Skin epidermis (tissue), 12 donors: Measurements from ENCODE around the gene ST6GALNAC2.
A peak's percentile ranks its signal among the peaks of the same experiment; 100 is the strongest.
"Not testable (repeated sequence)": the region's sequence is repeated elsewhere in the genome, so short reads cannot be mapped to it uniquely, and the experiment has no call there.

Source experiments
- H3K27ac ChIP-seq, 21 experiments: fragments of 200-600 bp; sonication (generic) in 11 of 21; one replicate each; pipeline ENCODE4 v1.5.0; 2020; ENCODE audit warnings: mild to moderate bottlenecking in 3 of 21, inconsistent platforms in 2 of 21, moderate library complexity in 2 of 21
- H3K4me3 ChIP-seq, 7 experiments: fragments of 200-600 bp; sonication (generic) in 2 of 7; one replicate each; pipeline ENCODE4 v1.5.0; 2020; ENCODE audit warnings: inconsistent platforms in 2 of 7, mild to moderate bottlenecking in 2 of 7, moderate library complexity in 1 of 7

The ST6GALNAC2 gene

DNA sequence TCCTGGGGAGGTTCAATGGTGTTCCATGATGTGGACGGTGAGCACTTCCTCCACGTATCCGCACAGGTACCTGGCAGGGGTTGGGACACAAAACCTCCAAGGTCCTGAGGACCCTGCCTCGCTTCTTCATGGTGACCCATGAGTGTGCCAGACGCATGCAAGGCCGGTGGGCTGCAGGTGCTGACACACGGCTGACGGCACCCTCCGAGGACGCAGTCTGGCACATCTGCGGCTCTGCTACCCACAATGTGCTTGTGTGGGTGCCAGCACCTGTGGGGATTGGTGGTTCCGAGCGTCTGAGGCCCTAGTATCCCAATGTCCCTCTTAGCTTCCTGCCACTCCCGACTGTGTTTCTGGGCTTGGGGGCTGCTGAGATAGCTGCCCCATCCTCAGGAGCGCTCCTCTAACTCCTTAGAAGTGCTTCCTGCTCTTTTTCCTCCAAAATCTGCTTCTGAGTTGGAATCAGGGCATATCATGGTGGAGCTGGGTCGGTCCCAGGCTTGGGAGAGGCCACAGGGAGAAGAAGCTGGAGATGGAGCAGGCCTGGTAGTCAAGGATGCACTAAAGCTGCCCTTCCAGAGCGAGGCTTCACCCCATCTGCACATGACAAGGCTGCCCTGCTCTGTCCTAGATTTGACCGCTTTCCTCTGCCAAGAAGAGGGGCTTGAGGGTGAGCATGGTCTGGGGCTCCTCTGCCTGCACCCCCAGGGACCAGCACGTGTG, 49.7 kb downstream of the ST6GALNAC2 start:
- peak overlapping the region in 7 of 21 experiments; percentile 16 to 71 (median 59) for H3K27ac ChIP-seq
- peak overlapping the region in 1 of 7 experiments; percentile 41 for H3K4me3 ChIP-seq

DNA sequence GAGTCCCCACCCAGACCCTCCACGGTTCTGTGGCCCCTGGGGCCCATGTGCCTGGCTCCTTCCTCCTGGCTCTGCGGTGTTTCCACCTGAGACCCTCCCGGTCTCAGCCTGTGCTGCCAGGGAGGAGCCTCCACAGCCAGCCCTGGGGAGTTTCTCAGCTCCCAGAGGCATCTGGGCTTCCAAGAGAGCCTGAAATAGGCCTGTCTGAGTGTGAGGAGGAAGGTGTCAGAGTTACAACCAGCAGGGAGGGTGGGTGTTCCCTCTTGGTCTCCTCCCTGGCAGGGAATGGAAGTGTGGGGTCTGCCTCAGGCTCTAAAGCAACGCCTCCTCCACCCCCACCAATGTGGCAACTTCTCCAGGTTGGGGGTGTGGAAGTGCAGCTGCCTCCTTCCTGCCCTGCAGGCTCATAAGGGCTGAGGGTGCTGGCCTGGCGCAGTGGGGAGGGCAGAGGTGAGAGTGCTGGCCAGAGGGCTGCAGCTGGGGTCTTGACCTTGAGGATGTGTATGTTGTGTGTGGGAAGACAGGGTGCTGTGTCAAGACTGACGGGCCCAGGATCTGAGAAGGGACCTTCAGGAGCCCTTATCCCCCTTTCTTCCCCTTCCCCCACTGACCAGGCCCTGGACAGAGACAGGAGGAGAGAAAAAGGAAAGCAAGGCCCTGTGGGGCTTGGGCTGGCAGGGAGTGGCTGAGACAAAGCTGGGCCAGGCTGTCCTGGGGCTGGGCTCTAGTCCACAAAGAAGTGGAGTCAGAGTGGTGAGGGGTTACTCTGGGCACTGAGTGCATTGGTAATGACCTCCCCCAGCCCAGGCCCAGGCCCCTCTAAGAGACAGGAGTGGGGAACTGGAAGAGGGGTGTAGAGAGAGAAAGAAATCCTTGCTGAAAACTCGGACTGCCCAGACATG, 50.6 kb downstream of the ST6GALNAC2 start:
- Histone ChIP-seq H3K27ac (peak overlapping the region in 10 of 21 experiments; percentile 1 to 59 (median 32)), H3K4me3 (no peak overlapping the region)

- H3K4me3 ChIP-seq, H3K27ac ChIP-seq: not testable (repeated sequence)
These were observed 51.9 kb downstream of the ST6GALNAC2 start for GRCh38 chr17:76533640-76534359.

DNA sequence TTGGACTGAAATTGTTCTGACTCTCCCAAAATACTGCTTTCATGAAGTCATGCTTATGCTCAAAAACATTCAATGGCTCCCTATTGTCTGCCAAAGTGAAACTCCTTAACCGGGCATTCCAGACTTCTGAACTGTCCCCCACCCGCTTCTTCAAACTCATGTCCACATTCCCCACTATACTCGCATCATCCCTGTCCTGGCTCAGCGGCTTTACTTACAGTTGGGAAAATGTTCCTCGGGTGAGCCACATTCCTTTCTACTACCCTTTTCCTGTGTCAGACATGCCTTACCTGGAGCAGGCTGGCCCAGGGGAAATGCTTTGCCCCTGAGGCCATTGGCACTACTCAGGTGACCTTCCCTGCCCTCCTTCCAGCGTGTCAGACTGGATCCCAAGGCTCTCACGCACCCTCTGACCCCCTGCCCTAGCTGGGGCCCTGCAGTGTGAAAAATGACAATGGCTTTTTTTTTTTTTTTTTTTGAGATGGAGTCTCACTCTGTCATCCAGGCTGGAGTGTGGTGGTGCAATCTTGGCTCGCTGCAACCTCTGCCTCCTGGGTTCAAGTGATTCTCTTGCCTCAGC, 53.5 kb downstream of the ST6GALNAC2 start:
- H3K27ac ChIP-seq = peak overlapping the region in 8 of 21 experiments; percentile 1 to 94 (median 84)
- H3K4me3 ChIP-seq = no peak overlapping the region

GRCh38 chr17:76531486-76532038, 54.1 kb downstream of the ST6GALNAC2 start:
- Histone ChIP-seq H3K27ac (peak overlapping the region in 14 of 21 experiments; percentile 39 to 94 (median 84)), H3K4me3 (no peak overlapping the region)

DNA sequence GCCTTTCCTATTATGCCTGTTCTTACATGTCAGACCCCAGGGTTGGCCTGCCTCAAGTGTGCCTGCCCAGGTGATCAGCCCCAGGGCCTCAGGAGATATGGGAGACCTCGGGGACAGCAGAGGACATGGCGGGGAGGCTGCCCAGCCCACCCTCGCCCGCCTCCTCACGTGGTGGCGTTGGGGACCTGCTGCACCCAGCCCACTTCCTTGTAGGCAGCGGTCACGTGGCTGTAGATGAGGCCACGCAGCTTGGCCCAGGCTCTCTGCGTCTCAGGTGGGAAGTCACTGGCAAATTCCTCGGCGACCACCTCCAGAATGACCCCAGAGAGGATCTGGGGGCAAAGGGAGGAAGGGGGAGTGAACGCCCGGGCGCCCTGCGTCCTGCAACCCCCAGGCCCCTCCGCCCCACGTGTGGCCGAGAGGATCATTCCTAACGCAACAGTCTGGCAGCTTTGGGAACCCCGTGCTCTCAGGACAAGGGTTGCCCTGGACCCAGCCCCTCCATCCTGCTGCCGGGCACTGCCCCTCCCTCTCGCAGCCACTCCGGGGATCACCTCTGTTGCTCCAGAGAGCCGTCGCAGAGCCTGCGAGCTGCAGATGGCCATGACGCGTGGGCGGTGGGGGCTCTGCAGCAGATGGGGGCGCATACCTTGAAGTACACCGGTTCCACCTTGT, 54.7 kb downstream of the ST6GALNAC2 start:
- no peak overlapping the region for H3K4me3 ChIP-seq

DNA sequence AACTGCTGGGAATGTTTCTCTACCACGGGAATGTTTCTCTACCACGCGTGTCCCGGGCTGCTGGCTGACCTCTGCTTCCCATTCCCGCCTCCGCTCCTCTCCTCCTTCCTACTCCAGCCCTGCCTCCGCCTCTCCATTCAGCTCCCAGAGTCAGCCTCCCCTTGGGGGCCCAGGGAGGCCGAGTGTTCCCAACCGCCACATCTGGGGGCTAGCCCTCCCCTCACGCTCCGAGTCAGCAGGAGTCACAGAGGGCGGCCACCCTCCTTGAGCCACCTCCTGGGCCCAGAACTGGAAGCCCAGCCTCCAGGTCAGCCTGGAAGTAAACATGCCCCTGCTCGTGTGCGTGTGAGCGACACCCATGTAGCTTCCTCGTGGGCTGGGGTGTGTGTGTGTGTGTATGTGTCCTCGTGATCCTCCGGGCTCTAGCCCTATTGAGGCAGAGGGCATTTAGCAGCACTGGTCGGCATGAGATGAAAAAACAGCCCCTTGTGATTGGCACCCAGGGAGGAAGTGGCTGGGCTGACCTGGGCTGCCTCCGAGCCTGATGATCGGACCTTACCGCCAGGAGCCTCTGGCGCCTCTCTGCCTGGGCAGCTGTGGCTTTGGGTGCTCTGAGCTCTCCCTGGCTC, 55.5 kb downstream of the ST6GALNAC2 start:
- H3K4me3 ChIP-seq = no peak overlapping the region
- peak overlapping the region; percentile 39 to 94 (median 84) for H3K27ac ChIP-seq

More for the DNA sequence above, 54.7 kb downstream of the ST6GALNAC2 start:
- H3K27ac ChIP-seq = peak overlapping the region in 20 of 21 experiments; percentile 39 to 94 (median 84)

GRCh38 chr17:76529224-76530094, 56.2 kb downstream of the ST6GALNAC2 start:
- H3K4me3 ChIP-seq = no peak overlapping the region
- H3K27ac ChIP-seq = peak overlapping the region; percentile 39 to 94 (median 84)

GRCh38 chr17:76528528-76529223, 57.0 kb downstream of the ST6GALNAC2 start:
- H3K4me3 ChIP-seq = no peak overlapping the region
- H3K27ac ChIP-seq = peak overlapping the region; percentile 38 to 94 (median 84)

- Histone ChIP-seq H3K27ac (peak overlapping the region; percentile 23 to 94 (median 84)), H3K4me3 (no peak overlapping the region)
These were observed 57.5 kb downstream of the ST6GALNAC2 start for GRCh38 chr17:76528156-76528527.

DNA sequence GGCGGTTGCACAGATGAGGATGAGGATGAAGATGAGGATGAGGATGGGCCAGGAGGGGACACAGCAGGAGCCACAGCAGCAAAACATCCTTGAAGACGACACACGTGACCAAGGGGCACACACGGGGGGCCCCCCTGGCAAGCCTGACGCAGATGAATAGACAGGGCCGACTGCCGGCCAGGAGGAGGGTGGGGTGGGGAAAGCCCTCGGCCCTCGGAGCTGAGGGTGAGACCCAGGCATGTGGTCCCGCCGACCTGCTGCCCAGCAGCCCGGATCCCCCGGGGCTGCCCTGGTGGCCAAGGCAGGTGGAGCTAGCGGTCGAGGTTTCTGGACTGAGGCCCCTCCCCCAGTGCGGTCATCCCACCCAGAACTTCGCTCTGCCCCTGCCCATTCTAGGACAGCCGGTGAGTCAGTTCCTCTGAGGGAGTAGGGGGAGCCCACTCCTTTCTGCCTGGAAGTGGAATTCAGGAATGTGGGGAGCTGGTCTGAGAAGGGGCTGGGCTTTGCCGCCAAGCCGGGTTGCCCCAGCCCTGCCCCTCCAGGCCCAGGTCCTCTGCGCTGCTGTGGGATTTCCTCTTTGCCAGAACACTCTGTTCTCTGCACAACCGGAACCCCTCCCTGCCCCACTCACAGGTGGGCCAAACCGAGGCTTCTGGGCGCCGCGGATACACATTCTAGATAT, 58.1 kb downstream of the ST6GALNAC2 start:
- Histone ChIP-seq H3K4me3 (no peak overlapping the region), H3K27ac (peak overlapping the region in 16 of 21 experiments; percentile 36 to 94 (median 80))

GRCh38 chr17:76527016-76527415, 58.6 kb downstream of the ST6GALNAC2 start:
- H3K27ac ChIP-seq = peak overlapping the region in 7 of 21 experiments; percentile 36 to 94 (median 79)
- not testable (repeated sequence) for H3K4me3 ChIP-seq

GRCh38 chr17:76525513-76525833, 60.2 kb downstream of the ST6GALNAC2 start:
- H3K27ac ChIP-seq = peak overlapping the region in 5 of 21 experiments; percentile 2 to 55 (median 39)
- H3K4me3 ChIP-seq = not testable (repeated sequence)

GRCh38 chr17:76524598-76525512, 60.8 kb downstream of the ST6GALNAC2 start:
- no peak overlapping the region for H3K4me3 ChIP-seq
- H3K27ac ChIP-seq = peak overlapping the region in 11 of 21 experiments; percentile 2 to 72 (median 31)
